ENCODE results near the gene KIAA1191.

Gene KIAA1191

GRCh38 chr5:176365351-176366231 lies 4.0 kb upstream of the KIAA1191 start, which contains the start of gene ARL10:
ARL10 (plus strand) TSS chr5:176365487; CDS start chr5:176365564, 77 bp downstream.
- no peak for DNase-seq

- DNase-seq: no peak
Measured at GRCh38 chr5:176364765-176365350, 3.3 kb upstream of the KIAA1191 start.

GRCh38 chr5:176362233-176362490 lies 598 bp upstream of the KIAA1191 start:
- no peak for DNase-seq

GRCh38 chr5:176360894-176361436 lies 599 bp downstream of the KIAA1191 start:
- DNase-seq: no peak

GRCh38 chr5:176359658-176360057 lies 1.9 kb downstream of the KIAA1191 start:
- no peak for DNase-seq

- DNase-seq: no peak
Measured at GRCh38 chr5:176356179-176356566, 5.4 kb downstream of the KIAA1191 start.

GRCh38 chr5:176355400-176356178 lies 6.0 kb downstream of the KIAA1191 start:
- no peak for DNase-seq

GRCh38 chr5:176353533-176353932 lies 8.0 kb downstream of the KIAA1191 start:
- no peak for DNase-seq

- DNase-seq: no peak
Measured at GRCh38 chr5:176352116-176352878, 9.3 kb downstream of the KIAA1191 start.

- no peak for DNase-seq
Measured at GRCh38 chr5:176350416-176350815, 11.1 kb downstream of the KIAA1191 start.

GRCh38 chr5:176342766-176343458 lies 18.7 kb downstream of the KIAA1191 start:
- DNase-seq: no peak

GRCh38 chr5:176342158-176342483 lies 19.4 kb downstream of the KIAA1191 start:
- no peak for DNase-seq

GRCh38 chr5:176341325-176342157 lies 20.0 kb downstream of the KIAA1191 start:
- DNase-seq: no peak

GRCh38 chr5:176339304-176339703 lies 22.3 kb downstream of the KIAA1191 start:
- DNase-seq: no peak

- no peak for DNase-seq
Measured at GRCh38 chr5:176337913-176338312, 23.7 kb downstream of the KIAA1191 start.

GRCh38 chr5:176334031-176334770 lies 27.4 kb downstream of the KIAA1191 start:
- no peak for DNase-seq

GRCh38 chr5:176320577-176320976 lies 41.0 kb downstream of the KIAA1191 start:
- no peak for DNase-seq

- DNase-seq: no peak
Measured at GRCh38 chr5:176319827-176320554, 41.6 kb downstream of the KIAA1191 start.

GRCh38 chr5:176317534-176318374 lies 43.8 kb downstream of the KIAA1191 start:
- no peak for DNase-seq

All from NCI-H1105 (cell line).